OCI-LY3 (cell line): ENCODE results near the gene DPP6.

Source experiments
- EZH2phosphoT487 ChIP-seq: fragments of 200-600 bp; shearing (Covaris generic); IDR thresholded peaks from 2 replicates; pipeline ENCODE4 v1.6.1; 2018; ENCODE audit warnings: antibody characterized with exemption, mixed run types, low read depth
- TF ChIP-seq, protein P1 (sequence below): fragments of 200-600, 300-600 bp; sonication (generic); IDR thresholded peaks from 2 replicates; pipeline ENCODE4 v1.5.1; 2014; ENCODE audit warnings: antibody characterized with exemption, low read length, low read depth

DNA sequence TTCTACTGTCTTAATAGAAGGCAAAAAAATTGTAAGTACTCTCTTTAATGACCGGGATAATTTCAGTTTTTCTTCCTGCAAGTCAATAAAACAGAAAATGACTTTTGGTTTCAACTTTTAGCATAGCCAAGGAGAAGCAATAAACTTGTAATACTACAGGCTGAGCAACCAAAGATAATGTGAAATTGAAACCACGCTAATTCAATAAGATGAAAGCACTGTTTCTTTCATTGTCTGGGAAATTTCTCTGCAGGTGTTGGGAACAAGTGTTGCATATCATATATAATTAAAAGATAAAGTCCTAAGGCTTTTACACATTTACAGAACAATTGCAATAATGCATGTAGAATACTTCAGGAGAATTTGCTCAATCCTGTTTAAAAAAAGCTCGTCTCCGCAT is 488.4 kb downstream of the DPP6 start:
- TF ChIP-seq, protein P1, sequence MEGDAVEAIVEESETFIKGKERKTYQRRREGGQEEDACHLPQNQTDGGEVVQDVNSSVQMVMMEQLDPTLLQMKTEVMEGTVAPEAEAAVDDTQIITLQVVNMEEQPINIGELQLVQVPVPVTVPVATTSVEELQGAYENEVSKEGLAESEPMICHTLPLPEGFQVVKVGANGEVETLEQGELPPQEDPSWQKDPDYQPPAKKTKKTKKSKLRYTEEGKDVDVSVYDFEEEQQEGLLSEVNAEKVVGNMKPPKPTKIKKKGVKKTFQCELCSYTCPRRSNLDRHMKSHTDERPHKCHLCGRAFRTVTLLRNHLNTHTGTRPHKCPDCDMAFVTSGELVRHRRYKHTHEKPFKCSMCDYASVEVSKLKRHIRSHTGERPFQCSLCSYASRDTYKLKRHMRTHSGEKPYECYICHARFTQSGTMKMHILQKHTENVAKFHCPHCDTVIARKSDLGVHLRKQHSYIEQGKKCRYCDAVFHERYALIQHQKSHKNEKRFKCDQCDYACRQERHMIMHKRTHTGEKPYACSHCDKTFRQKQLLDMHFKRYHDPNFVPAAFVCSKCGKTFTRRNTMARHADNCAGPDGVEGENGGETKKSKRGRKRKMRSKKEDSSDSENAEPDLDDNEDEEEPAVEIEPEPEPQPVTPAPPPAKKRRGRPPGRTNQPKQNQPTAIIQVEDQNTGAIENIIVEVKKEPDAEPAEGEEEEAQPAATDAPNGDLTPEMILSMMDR: no peak
- no peak for TF ChIP-seq EZH2phosphoT487
